HG02973 (cell line): ENCODE measurements around the gene TSPAN13.

ENCODE experiments used
- ATAC-seq: cut with Tn5 transposase; IDR thresholded peaks from one replicate; pipeline ENCODE4 v1.9.1; 2021; ENCODE audit warnings: moderate library complexity; ENCODE audit not compliant: unreplicated experiment

Gene TSPAN13

GRCh38 chr7:16810112-16810511 lies 56.6 kb downstream of the TSPAN13 start:
- ATAC-seq: no peak

DNA sequence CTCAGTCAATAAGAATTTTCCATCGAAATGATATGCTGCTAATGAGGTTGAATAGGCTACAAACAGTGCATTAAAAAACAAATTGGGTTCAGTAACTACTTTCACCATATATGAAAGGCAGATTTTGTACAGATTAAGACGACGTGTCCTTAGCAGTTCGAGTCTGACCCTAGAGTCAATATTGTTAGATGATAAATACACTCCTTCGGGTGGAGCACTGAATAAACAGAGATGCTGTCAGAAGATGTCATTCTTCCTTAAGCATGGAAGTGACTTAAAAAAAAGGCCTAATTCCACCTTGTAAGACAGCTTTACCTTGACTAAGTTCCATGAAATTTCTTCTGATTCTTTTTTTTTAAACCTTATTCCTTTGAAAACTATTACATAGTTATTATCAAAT lies 57.0 kb downstream of the TSPAN13 start:
- ATAC-seq: no peak

GRCh38 chr7:16811551-16811950 lies 58.0 kb downstream of the TSPAN13 start:
- ATAC-seq: no peak

- no peak for ATAC-seq
Measured at GRCh38 chr7:16812542-16813231, 59.1 kb downstream of the TSPAN13 start.

DNA sequence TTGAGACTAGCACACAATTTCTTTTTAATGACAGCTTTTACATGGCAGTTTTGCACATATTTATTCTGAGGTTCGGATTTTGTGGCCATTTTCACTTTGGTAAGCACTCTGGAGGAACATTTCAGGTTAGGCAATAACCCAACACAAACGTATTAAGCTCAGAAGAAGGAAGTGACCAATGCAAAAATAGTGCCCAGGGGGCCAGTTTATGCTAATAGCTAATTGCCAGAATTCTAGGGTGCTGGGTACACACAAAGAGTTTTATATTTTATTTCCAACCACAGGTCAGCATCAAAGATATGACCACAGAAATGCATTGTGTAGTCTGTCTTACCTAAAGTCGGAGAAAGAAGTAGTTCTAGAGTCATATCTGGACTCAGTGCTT lies 59.7 kb downstream of the TSPAN13 start:
- no peak for ATAC-seq

GRCh38 chr7:16815001-16815400 lies 61.4 kb downstream of the TSPAN13 start:
- ATAC-seq: no peak

GRCh38 chr7:16816824-16817223 lies 63.3 kb downstream of the TSPAN13 start:
- no peak for ATAC-seq

GRCh38 chr7:16817536-16817935 lies 64.0 kb downstream of the TSPAN13 start:
- ATAC-seq: no peak

DNA sequence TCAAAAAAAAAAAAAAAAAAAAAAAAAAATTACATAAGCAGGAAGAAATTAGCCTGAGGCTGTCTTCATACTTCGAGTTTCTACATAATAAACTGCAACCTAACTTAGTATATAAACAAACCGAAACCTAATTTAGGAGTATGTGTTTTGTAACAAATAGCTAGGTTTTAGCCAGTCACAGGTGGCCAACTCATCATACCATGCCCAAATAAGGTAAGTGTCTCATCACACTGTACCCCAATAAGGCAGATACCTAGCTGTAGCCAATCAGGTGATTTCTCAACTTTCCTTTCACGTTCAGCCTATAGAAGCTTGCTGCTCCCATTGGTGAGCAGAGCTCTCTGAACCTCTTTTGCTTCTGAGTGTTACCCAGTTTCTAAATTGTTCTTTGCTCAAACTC lies 65.2 kb downstream of the TSPAN13 start:
- no peak for ATAC-seq

- ATAC-seq: no peak
Measured at GRCh38 chr7:16822029-16822428, 68.5 kb downstream of the TSPAN13 start.

GRCh38 chr7:16826060-16826459 lies 72.5 kb downstream of the TSPAN13 start:
- ATAC-seq: no peak

DNA sequence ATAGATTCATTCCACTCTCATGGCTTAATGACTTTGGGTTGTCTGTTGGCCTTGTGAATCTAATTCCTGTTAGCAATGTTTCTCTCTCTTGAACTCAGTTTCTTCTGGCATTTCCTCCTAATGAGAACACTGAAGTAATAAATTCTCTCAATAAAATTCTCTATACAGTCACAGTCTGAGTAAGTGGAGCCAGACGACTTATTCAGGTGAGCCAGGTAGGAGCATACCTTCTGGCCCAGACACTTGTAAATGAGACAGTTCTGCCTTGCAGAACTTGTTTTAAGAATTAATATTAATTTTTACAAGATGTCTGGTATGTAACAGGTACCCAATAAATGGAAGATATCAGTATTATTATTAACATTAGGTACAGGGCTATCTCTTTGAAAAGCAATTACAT lies 79.8 kb downstream of the TSPAN13 start:
- no peak for ATAC-seq
